Gastrocnemius medialis (tissue), 4 donors: ENCODE results near the gene SBNO1.

Experiments
- CTCF ChIP-seq, 5 experiments: fragments of 450-650 bp in 3 of 5; fragments of 200-600 bp in 2 of 5; sonication (generic) in 2 of 5; IDR thresholded peaks in 4 of 5; conservative IDR thresholded peaks in 1 of 5; 1 replicate in 4 of 5; 2 replicates in 1 of 5; pipeline ENCODE4 v1.5.1; 2016 to 2019; ENCODE audit warnings: antibody characterized with exemption in 5 of 5, mild to moderate bottlenecking in 3 of 5, moderate library complexity in 3 of 5
- POLR2A ChIP-seq, 2 donors: fragments of 450-650 bp; IDR thresholded peaks; one replicate each; pipeline ENCODE4 v1.6.1; 2017; ENCODE audit warnings: antibody characterized with exemption in 2 of 2, mild to moderate bottlenecking in 2 of 2, moderate library complexity in 2 of 2

DNA sequence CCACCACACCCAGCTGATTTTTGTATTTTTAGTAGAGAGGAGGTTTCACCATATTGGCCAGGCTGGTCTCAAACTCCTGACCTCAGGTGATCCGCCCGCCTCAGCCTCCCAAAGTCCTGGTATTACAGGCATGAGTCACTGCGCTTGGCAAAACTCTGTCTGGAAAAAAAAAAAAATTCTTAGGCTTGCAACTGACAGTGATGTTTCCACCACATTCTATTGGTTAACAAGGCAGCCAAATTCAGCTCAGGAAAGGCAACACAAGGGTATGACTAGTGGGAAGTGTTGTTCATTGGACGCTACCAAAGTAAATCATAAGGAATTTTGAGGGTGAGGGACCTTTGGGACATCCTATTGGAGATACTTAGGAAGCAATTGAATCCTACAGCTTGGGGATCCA, 2.9 kb upstream of the SBNO1 start:
- TF ChIP-seq POLR2A (IDR thresholded peaks at IDR 0.05) (no peak), CTCF (IDR thresholded peaks at IDR 0.05 in 4 of 5, conservative IDR thresholded peaks at IDR 0.05 in 1 of 5) (no peak)
